Anterior cingulate cortex (tissue), 58 donors: ENCODE data around the gene PTPN5.

Experiments used
- DNase-seq, 58 donors: peaks; one replicate each; lab custom pipeline; 2025; lab: John Stamatoyannopoulos, UW

Gene PTPN5

GRCh38 chr11:18720091-18720807 is 71.3 kb downstream of the PTPN5 start:
- DNase-seq = peak in 31 of 58 donors; percentile 5 to 87 (median 30)

- no peak for DNase-seq
These were observed 76.1 kb downstream of the PTPN5 start for GRCh38 chr11:18715476-18715875.

GRCh38 chr11:18714443-18714780 is 77.2 kb downstream of the PTPN5 start:
- no peak for DNase-seq

- no peak for DNase-seq
These were observed 77.8 kb downstream of the PTPN5 start for GRCh38 chr11:18713646-18714442.

GRCh38 chr11:18710545-18710944 is 81.1 kb downstream of the PTPN5 start:
- no peak for DNase-seq

- no peak for DNase-seq
These were observed 82.2 kb downstream of the PTPN5 start for GRCh38 chr11:18709414-18709813.

- no peak for DNase-seq
These were observed 83.7 kb downstream of the PTPN5 start for GRCh38 chr11:18707811-18708340.

GRCh38 chr11:18706330-18707243 is 85.0 kb downstream of the PTPN5 start:
- peak in 45 of 58 donors; percentile 5 to 68 (median 39) for DNase-seq

- peak in 10 of 58 donors; percentile 32 to 68 (median 41) for DNase-seq
These were observed 85.8 kb downstream of the PTPN5 start for GRCh38 chr11:18705651-18706281.

GRCh38 chr11:18704698-18705097 is 86.9 kb downstream of the PTPN5 start:
- DNase-seq = peak in 5 of 58 donors; percentile 14 to 57 (median 21)

GRCh38 chr11:18704045-18704645 is 87.5 kb downstream of the PTPN5 start:
- no peak for DNase-seq

GRCh38 chr11:18703001-18703763 is 88.4 kb downstream of the PTPN5 start:
- DNase-seq = no peak

GRCh38 chr11:18701614-18702216 is 89.9 kb downstream of the PTPN5 start:
- no peak for DNase-seq

- DNase-seq = no peak
These were observed 90.7 kb downstream of the PTPN5 start for GRCh38 chr11:18700872-18701271.

- peak in 5 of 58 donors; percentile 5 to 38 (median 17) for DNase-seq
These were observed 91.2 kb downstream of the PTPN5 start for GRCh38 chr11:18700375-18700774.

- DNase-seq = peak in 29 of 58 donors; percentile 3 to 61 (median 33)
These were observed 91.7 kb downstream of the PTPN5 start for GRCh38 chr11:18699848-18700261.

- DNase-seq = no peak
These were observed 92.4 kb downstream of the PTPN5 start for GRCh38 chr11:18699269-18699596.
